K562 (cell line): ENCODE results near the gene RNF123. TPM values are rescaled to one million over a fixed set of nuclear protein-coding genes. Genes with fewer than 3 reads are reported as not detected.

ENCODE experiments used
- CXXC5 ChIP-seq: fragments of 250-450 bp; sonication (Bioruptor Pico); IDR thresholded peaks from 2 replicates; pipeline ENCODE4 v1.8.0; 2022; ENCODE audit warnings: inconsistent platforms, mild to moderate bottlenecking, moderate library complexity
- HNRNPUL1 ChIP-seq: fragments of 200-400 bp; formaldehyde crosslinking; IDR thresholded peaks from 2 replicates; pipeline ENCODE4 v1.6.1; 2017; ENCODE audit warnings: low read length
- IRF2 ChIP-seq: sonication (generic); formaldehyde crosslinking; IDR thresholded peaks from 2 replicates; pipeline ENCODE4 v1.8.1; 2022; ENCODE audit warnings: mild to moderate bottlenecking, missing genetic modification reagents
- KLF1 ChIP-seq: fragments of 450-650 bp; IDR thresholded peaks from 2 replicates; pipeline ENCODE4 v1.6.1; 2016; ENCODE audit warnings: missing genetic modification characterization, missing compliant biosample characterization
- POLR3G ChIP-seq: IDR thresholded peaks from 2 replicates; pipeline ENCODE4 v1.6.1; 2011; ENCODE audit not compliant: insufficient read length, insufficient replicate concordance; ENCODE audit errors: extremely low read depth
- ZNF324 ChIP-seq: fragments of 250-450 bp; sonication (Bioruptor Pico); IDR thresholded peaks from 2 replicates; pipeline ENCODE4 v1.4.0; 2020; ENCODE audit warnings: mild to moderate bottlenecking
- ZNF75A ChIP-seq: fragments of 450-650 bp; formaldehyde crosslinking; IDR thresholded peaks from 2 replicates; pipeline ENCODE4 v1.4.0; 2020; ENCODE audit warnings: mild to moderate bottlenecking
- polyA plus RNA-seq, 8 experiments: library from polyadenylated mRNA; depleted of rRNA in 4 of 8; stranded (reverse) in 5 of 8; unstranded in 3 of 8; fragments of >200 nt; fragmentation: Nextera tagmentation in 2 of 8; fragmentation: Illumina TruSeq in 1 of 8; extraction: Ambion mirVana in 2 of 8; extraction: Trizol in 1 of 8; gene quantifications; 2 replicates each; pipeline versions ENCODE4 v1.2.1 to v1.2.3, GENCODE V29; 2011 to 2014; ENCODE audit warnings: inconsistent platforms in 1 of 8, missing spikeins in 1 of 8
- total RNA-seq, 7 experiments: library from RNA; depleted of rRNA in 6 of 7; stranded (reverse); fragments of >200 nt in 6 of 7; fragmentation: Illumina TruSeq in 2 of 7; extraction: Trizol in 2 of 7; gene quantifications; 2 replicates each; pipeline versions ENCODE4 v1.2.1 to v1.2.3, GENCODE V29; 2011 to 2021; ENCODE audit warnings: low replicate concordance in 1 of 7
- TF ChIP-seq, protein P1 (sequence below), 2 experiments: IDR thresholded peaks in 1 of 2; conservative IDR thresholded peaks in 1 of 2; 2 replicates each; pipeline ENCODE4 v1.6.1; 2016; ENCODE audit warnings: low read depth in 2 of 2, mild to moderate bottlenecking in 1 of 2, missing compliant biosample characterization in 1 of 2, missing genetic modification characterization in 1 of 2, moderate library complexity in 1 of 2
- TF ChIP-seq, protein P2 (sequence below): fragments of 450-650 bp; IDR thresholded peaks from 2 replicates; pipeline ENCODE4 v1.6.1; 2016

RNF123 gene
- total and polyA plus RNA-seq, 9 of the 15 experiments (the other 6 are each of a cell fraction or from before 2014, with no cell fraction given): 8.7 to 53.1 (median 17.5) TPM

DNA sequence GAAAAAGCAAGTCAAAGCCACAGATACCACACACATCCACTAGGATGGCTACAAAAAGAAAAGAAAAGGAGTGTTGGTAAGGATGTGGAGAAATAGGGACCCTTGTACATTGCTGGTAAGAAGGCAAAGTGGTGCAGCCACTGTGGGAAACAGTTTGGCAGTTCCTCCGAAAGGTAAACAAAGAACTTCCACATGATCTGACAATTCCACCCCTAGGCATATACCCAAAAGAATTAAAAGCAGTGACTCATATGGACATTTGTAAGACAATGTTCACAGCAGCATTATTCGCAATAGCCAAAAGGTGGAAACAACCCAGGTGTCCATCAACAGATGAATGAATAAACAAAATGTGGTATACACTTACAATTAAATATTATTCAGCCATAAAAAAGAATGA is 56.6 kb downstream of the RNF123 start (continued):
- TF ChIP-seq, protein P1, sequence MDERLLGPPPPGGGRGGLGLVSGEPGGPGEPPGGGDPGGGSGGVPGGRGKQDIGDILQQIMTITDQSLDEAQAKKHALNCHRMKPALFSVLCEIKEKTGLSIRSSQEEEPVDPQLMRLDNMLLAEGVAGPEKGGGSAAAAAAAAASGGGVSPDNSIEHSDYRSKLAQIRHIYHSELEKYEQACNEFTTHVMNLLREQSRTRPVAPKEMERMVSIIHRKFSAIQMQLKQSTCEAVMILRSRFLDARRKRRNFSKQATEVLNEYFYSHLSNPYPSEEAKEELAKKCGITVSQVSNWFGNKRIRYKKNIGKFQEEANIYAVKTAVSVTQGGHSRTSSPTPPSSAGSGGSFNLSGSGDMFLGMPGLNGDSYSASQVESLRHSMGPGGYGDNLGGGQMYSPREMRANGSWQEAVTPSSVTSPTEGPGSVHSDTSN (CRISPR knock-in tag; IDR thresholded peaks at IDR 0.05; ENCODE audit: low read depth): no peak
- TF ChIP-seq, protein P1 (tag; conservative IDR thresholded peaks at IDR 0.05; ENCODE audit: low read depth): no peak
- no peak for TF ChIP-seq ZNF324 (CRISPR knock-in tag)
- TF ChIP-seq ZNF75A (CRISPR knock-in tag): no peak
- TF ChIP-seq, protein P2, sequence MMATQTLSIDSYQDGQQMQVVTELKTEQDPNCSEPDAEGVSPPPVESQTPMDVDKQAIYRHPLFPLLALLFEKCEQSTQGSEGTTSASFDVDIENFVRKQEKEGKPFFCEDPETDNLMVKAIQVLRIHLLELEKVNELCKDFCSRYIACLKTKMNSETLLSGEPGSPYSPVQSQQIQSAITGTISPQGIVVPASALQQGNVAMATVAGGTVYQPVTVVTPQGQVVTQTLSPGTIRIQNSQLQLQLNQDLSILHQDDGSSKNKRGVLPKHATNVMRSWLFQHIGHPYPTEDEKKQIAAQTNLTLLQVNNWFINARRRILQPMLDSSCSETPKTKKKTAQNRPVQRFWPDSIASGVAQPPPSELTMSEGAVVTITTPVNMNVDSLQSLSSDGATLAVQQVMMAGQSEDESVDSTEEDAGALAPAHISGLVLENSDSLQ: no peak
- no peak for TF ChIP-seq HNRNPUL1
- no peak for TF ChIP-seq KLF1
- TF ChIP-seq POLR3G: no peak
- no peak for TF ChIP-seq IRF2 (CRISPR knock-in tag)
- TF ChIP-seq CXXC5 (CRISPR knock-in tag): no peak
